NCI-H1105 (cell line): Measurements from ENCODE around the gene TTLL6.
A peak's percentile ranks its signal among the peaks of the same experiment; 100 is the strongest.
"Not testable (repeated sequence)": the region's sequence is repeated elsewhere in the genome, so short reads cannot be mapped to it uniquely, and the experiment has no call there.

Experiments used
- DNase-seq: peaks from one replicate; lab custom pipeline; 2025; lab: John Stamatoyannopoulos, UW

Gene TTLL6

DNA sequence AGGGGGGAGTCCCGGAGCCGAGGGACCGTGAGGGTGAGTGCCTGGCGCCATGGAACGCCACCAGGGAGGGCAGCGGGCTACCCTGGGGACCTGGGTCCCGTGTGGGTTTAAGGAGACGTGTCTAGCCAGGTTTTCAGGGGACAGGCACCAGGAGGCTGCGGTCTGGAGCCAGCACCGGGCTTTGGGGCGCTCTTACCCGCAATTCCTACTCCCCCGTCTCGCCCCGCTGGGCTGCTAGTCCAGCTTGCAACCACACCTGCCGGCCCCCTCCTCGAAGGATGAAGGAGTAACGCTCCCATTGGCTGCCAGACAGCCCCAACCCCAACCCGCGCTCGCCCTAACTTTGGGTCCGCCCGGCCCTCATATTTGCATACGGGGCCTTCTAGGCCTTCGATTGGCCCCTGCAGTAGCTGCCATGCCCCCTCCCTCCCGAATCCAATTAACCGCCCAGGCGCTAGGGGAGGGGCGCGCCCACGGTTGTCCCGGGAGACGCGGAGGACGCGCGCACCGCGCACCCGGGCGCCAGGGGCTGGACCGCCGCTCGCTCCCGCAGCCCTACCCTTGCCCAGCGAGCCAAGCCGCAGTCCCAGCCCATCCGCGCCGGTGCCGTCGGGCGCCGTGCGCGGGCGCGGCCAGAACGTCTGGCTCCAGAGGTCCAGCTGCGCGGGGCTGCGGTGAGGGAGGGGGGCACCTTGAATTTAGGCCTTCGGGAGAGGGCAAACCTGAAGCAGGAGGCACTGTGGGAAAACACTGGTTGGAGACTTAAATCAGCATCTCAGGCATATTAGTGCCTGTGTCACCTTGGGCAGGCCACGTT lies at the start of gene TTLL6:
TTLL6 (minus strand) TSS at position 456 of the 817 bp plus-strand sequence; CDS start at position 299, 157 bp downstream.
- DNase-seq: peak; percentile 95

DNA sequence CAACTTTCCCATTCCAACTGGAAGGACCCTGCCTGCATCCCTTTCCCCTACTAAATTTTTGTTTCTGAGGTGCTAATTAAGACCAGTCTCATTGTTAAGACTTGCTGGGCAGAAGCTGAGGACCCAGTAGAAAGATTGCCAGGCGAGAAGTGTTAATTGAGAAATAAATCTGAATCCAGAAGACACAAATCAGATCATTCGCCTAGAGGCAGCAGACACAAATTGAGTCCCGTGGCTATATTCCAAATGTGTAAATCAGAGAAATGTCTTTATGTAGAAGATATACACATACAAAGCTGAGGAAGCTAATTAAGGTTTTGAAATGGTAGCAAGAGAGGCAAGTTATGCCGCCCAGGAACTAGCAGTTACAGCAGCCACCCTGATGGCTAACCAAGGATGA lies 43.4 kb upstream of the TTLL6 start:
- no peak for DNase-seq

DNA sequence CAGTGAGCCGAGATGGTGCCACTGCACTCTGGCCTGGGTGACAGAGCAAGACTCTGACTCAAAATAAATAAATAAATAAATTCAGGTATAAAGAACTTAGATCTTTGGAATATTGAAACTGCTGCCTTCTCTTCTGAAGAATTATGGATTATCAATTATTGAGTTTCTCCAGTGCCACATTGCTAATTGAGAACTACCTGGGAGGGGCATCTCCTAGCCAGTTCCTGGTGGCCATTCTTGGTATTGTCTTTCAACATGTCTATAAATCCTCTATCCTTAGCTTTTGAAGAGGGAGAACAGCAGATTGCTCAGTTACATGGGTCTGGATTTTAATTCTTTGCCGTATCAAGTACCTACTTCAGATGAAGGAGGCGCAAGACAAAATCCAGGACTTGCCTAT lies 43.0 kb upstream of the TTLL6 start:
- DNase-seq: no peak

DNA sequence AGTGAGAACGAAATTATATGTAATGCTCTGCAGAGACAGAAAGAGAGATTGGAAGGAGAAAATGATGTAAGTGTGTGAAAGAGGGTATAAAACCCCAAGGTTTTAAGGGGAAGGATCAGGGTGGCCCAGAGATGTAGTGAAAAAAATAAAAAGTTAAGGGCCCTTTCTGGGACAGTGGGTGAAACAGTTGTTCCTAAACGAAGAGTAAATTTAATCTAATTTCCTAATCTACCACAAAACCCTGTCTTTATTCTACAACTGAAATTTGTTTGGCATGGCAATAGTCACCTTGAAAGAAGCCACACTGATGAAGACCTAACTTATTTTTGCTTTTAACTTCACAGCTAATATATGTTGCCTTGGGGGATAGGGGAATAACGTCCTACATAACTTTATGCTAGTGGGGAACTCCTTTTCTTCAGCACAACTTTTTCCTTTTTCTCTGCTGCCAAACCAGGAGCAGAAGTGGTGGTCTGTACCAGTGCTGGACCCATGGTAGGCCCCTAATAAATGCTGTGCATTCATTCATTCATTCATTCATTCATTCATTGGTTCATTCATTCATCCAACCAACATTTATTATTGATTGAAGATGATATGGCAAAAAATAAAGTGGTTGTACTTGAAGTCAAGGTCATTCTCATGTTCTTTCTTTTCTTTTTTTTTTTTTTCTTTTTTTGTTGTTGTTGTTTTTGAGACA lies 39.2 kb upstream of the TTLL6 start:
- no peak for DNase-seq

DNA sequence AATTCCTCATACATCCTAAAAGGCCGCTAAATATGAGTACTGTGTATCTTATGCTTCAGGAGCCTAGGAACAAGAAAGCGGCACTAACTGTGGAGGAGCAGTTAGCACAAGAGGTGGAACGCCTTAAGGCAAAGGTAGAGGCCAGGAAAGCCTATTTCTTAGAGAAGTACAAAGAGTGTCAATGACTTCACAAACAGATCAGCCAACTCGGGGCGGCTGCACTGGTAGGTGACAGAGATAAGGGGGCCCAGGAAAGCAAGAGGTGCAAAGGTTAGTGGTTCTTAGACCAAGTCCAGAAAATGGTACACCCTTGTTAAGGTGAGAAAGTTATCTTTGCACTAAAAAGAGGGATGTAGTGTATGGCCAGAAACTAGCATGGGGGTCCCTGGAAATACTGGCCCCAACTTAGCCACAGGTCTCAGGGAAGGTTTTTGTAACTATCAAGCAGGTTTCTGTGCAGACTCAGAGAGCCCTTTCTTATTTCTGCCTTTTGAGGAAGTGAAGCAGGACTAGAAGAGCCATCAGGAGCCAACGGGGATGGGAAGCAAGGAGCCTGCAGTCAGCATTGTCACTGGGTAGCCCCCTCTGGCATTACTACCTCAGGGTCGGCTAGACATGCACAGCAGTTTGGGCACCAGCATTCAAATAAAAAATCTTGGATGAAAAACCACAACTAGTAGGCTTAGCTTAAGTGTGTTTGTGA lies 37.9 kb upstream of the TTLL6 start:
- DNase-seq: no peak

DNA sequence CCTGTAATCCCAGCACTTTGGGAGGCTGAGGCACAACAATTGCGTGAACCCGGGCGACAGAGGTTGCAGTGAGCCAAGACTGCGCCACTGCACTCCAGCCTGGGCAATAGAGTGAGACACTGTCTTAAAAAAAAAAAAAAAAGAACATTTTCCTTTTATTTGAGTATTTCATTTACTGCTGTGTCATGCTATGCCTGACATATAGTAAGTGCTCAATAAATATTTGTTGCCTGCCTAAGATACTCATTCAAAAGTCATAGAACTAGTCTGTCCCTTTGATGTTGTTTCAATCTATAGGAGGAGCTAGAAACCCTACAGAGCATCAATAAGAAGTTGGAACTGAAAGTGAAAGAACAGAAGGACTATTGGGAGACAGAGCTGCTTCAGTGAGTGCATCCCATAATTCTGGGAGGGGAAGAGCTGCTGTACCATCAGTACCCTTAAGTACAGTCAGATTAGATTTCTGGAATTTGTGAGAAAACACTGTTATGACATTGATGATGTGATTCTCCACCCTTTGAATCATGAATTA lies 33.8 kb upstream of the TTLL6 start:
- no peak for DNase-seq

DNA sequence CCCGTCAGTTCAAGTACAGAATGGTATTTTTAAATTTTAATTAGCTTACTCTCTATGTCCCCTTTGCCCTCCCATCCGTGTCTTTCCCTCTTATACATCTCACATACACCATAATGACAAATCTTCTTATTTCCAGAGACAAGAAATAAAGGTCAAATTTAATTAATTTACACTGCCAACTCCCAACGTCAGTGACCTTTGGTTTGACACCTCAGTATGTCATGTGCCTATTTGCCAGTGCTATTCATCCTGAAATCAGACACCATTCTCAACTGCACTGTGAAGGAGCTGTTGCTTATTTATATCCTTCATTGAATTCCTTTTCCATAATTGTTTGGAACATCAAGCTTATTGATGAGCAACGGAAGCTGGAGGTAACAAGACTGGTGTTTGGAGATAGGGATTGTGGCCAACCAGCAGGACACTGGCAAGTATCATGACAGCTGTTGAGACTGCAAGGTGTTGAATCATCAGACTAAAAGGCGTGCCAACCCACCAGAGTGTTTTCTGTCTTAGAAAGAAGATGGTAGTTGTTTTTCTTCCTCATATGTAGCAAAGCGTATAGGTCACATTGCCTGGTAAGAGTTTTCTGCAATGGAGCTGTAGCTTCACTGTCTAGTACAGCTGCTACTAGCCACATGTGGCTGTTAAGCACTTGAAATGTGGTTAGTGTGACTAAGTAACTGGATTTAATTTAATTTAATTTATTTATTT lies 26.3 kb upstream of the TTLL6 start:
- DNase-seq: no peak

DNA sequence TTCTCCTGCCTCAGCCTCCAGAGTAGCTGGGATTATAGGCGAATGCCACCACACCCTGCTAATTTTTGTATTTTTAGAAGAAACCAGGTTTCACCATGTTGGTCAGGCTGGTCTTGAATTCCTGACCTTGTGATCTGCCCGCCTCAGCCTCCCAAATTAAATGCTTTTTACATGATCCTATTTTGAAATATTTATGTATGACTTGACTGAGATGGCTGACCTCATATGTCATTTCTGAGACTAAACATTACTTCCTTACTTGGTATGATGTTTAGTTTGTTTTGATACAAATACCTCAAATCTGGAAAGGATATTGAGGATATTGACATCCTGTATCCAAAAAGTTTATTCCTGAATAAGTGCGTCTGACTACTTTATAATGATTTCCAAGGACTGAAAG lies 25.7 kb upstream of the TTLL6 start:
- DNase-seq: no peak

DNA sequence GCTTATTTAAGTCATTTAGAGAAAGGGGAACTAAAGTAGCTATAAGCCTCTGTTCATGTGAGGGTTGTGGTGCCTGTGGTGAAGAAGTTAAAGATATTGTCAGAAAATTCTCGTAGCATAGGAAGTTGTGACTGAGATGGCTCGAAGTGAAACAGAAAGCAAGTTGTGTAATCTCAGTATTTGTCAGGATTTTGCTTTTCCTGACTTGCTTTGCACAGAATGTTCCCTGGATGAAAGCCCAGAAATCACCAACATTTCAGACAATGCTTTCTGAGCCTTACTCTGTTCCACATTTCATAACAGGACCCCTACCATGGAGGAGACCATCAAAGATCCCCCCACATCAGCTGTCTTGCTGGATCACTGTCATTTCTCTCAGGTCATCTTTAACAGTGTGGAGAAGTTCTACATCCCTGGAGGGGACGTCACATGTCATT lies 24.4 kb upstream of the TTLL6 start:
- no peak for DNase-seq

DNA sequence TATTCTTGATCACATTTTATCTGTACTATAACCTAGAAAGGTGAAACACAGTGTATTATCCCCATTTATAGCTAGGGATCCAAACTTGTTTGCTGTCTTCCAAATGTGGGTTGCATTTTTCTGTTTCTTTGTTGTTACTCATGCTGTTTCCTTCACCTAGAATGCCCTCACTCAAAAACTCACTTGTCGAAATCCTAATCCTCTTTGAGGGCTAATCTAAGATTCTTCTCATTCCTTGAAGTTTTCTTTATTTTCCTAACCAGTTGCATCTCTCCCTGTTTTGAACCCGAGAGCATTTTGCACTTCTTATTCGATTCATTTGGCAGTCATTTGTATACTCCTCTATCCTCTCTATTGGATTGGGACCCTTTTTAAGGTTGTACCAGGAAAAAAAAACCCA lies 23.4 kb upstream of the TTLL6 start:
- no peak for DNase-seq

DNA sequence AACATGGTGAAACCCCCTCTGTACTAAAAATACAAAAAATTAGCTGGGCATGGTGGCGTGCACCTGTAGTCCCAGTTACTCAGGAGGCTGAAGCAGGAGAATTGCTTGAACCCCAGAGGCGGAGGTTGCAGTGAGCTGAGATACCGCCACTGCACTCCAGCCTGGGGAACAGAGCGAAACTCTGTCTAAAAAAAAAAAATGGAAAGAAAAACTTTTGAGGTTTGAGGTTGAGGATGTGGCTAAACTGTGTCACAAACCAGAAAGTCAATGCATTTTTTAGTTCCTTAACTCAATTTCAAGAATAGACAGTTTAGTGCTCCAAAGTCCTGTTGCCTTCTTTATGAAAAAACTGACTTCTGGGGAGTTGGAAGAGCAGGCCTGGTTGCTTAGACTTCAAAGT lies 20.4 kb upstream of the TTLL6 start:
- not testable (repeated sequence) for DNase-seq

DNA sequence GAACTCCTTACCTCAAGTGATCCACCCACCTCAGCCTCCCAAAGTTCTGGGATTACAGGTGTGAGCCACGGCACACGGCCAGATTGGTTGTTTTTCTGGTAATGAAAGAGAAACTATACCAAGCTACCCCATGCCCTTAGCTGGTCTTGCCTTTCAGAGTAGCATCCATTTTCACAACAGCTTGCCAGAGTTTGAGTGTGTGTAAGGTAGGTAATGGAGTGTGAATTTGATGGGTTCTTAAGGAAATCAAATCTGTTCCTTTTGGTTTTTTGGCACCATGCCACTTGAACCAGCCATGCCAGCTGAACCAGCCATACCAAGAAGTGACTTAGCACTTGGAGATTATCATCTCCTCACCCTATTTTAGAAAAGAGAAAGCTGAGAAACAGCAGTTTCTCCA lies 18.9 kb upstream of the TTLL6 start:
- DNase-seq: no peak

DNA sequence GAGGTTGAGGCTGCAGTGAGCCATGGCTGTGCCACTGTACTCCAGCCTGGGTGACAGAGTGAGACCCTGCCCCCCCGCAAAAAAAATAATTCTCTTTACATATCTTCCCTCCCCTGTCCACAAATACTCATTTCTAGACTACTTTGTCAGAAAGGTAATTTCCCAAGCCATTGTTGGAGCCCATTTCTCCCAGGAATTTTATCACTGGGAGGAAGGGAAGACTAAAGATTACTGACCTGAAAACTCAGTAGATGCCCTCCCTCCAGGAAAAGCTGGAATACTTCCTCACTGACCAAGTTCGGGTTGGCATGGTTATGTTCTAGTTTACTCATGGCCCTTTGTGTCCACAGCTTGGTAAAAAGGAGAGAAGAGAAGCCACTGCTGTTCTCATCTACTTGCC lies 17.9 kb upstream of the TTLL6 start:
- DNase-seq: no peak

DNA sequence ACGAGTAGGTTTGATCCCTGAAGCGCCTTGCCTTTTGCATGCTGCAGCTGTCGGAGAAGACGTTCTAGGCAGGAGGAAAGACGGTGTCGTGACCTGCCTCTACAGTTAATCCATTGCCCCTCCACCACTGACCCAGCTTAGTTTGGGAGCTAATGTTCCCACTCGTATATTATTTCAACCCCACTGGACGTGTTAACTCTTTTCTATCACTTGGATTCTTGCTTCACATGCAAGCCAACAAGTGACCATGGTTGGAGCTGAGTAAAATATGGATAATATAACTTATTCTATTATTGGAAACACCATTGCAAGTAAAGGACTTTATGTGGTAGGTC lies 14.5 kb upstream of the TTLL6 start:
- no peak for DNase-seq

DNA sequence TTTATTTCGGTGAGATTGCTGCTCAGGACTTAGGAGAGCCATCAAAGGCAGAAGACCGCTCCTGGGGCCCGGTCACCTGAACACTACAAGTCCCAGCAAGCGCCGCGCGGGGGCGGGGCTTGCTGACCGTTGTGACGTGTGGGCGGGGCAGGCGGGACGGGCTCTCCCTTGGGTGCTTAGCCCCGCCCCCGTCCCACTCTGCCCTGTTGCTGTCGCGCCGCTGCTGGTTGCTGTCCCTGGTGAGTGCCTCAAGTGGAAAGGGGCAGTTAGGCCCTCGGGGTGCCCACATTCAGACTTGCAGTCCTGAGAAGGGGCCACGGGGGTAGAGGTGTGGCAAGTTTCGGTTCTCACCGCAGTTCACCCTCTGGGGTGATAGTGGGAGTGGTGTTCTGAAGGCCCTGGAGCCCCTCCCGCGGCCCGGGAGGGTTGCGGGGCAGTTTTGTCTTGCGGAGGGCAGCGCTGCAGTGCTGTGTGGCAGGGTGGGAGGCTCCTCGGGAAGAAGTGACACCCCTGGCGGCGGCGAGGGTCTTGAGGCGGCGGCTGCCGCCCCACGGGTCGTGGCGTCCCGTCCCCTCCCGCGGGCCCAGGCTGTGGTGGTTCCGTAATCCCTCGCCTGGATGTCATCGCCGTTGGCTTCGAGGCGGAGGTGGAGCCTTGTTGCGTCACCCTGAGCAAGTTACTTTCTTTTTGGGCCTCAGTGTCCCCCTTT lies 14.0 kb upstream of the TTLL6 start, which contains the start of gene CALCOCO2:
CALCOCO2 (plus strand) TSS at position 196 of the 709 bp plus-strand sequence. CDS start 10,673 bp downstream, outside the sequence.
- peak; percentile 85 for DNase-seq

DNA sequence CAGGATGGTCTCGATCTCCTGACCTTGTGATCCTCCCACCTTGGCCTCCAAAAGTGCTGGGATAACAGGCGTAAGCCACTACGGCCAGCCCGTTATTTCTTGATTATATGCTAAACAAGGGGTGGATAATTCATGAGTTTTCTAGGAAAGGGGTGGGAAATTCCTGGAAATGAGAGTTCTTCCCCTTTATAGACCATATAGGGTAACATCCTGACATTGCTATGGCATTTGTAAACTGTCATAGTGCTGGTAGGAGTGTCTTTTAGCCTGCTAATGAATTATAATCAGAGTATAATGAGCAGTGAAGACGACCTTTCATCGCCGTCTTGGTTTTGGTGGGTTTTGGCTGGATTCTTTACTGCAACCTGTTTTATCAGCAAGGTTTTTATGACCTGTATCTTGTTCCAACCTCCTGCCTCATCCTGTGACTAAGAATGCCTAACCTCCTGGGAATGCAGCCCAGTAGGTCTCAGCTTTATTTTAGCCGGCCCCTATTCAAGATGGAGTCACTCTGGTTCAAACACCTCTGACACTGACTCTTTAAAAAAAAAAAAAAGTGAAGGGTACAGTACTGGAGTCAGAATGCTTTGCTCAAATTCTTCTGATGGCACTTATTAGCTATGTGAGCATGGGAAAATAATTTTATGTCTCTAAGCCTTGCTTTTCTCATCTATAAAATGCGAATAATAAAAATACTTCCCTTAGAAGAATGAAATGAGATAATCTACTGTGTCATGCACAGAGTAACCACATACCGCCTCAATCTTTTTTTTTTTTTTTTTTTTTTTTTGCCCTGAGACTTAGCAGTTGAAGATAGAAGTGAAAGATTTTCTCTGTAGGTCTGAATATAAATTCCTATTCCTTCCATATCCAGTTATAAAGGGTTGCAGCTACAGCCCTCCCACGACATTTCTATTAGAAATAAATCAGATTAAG lies 8.7 kb upstream of the TTLL6 start:
- DNase-seq: no peak

DNA sequence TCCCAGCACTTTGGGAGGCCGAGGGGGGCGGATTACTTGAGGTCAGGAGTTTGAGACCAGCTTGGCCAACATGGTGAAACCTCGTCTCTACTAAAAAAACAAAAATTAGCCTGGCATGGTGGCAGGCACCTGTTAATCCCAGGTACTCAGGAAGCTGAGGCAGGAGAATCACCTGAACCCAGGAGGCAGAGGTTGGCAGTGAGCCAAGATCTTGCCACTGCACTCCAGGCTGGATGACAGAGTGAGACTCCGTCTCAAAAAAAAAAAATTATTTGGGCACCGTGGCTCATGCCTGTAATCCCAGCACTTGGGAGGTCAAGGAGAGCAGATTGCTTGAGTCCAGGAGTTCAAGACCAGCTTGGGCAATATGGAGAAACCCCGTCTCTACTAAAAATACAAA lies 3.9 kb upstream of the TTLL6 start:
- DNase-seq: peak; percentile 42

DNA sequence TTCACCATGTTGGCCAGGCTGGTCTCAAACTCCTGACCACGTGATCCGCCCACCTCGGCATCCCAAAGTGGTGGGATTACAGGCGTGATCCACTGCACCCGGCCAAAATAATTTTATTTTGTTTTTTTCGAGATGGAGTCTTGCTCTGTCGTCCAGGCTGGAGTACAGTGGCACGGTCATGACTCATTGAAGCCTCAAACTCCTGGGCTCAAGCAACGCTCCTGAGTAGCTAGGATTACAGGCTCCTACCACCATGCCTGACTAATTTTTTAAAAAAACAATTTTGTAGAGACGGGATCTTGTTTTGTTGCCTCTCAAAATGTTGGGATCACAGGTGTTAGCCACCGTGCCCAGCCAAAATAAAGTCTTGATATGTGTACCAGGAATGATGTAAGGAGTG lies 2.4 kb upstream of the TTLL6 start:
- no peak for DNase-seq

DNA sequence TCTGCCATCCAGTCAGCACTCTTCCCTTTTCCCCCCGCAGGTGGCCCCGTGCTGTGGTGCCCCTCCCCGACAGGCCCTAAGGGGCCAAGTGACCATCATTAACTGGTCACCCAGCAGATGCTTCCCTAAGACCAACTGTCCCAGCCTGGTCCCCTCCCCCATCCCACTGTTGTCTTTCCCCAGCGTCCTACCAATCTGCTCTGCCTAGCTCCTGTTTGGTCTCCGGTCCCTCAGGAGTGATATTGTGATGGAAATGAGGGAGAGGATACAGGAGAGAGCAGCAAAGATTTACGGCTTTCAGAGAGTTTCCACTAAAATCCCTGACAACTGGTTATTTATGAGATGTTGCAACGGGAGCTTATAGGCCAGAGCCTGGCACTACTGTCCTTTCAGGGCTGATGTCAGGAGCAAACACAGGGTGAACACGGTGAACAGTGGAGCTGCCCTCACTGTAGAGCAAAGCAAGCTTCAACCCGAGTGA lies 1.4 kb upstream of the TTLL6 start:
- DNase-seq: no peak

DNA sequence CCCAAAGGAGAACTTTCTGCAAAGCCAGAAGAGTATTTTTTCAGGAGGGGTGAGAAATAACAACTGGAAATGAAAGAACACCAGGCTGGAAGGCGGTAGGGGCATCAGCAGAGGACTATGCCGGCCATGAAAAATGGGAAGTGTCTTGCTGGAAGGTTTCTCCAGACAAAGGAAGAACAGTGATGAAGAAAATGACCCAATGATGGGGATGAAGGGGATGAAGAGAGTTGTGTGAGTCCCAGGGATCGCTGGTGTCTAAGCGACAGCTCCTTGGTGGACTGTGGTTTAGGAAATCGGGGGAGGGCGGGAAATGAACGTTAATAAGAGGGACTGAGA lies 623 bp downstream of the TTLL6 start:
- DNase-seq: no peak
